B cell (primary cell): ENCODE results near the gene ECHDC3. TPM values are rescaled to one million over a fixed set of nuclear protein-coding genes. Genes with fewer than 3 reads are reported as not detected.

Experiments
- ATAC-seq: fragments of 200-7000 bp; cut with Tn5 transposase; one replicate; pipeline ENCODE4 v1.10.0; 2021; ENCODE audit warnings: low read depth, mild to moderate bottlenecking, moderate number of reproducible peaks, moderate library complexity
- CTCF ChIA-PET: fragments of 350-600 bp; sonication (Branson Sonifier 250); formaldehyde crosslinking; loops from one replicate; lab custom pipeline; 2021; ENCODE audit warnings: antibody characterized with exemption, inconsistent platforms; lab: Charles Lee
- POLR2A ChIA-PET: fragments of 350-600 bp; sonication (Branson Sonifier 250); formaldehyde crosslinking; loops from one replicate; lab custom pipeline; 2021; ENCODE audit warnings: antibody characterized with exemption; lab: Charles Lee
- DNase-seq: peaks from one replicate; pipeline ENCODE4 v3.0.0; 2013
- H2AFZ ChIP-seq: 2 replicates; pipeline ENCODE4 v1.6.1; 2012; ENCODE audit warnings: mild to moderate bottlenecking, low read depth, low read length; ENCODE audit not compliant: insufficient read depth, poor library complexity, severe bottlenecking
- H3K27ac ChIP-seq, 2 donors: 1 replicate in 1 of 2; 2 replicates in 1 of 2; pipeline ENCODE4 v1.5.1; 2012 to 2013; ENCODE audit warnings: low read length in 2 of 2, mild to moderate bottlenecking in 2 of 2, moderate library complexity in 1 of 2
- H3K27me3 ChIP-seq, 4 experiments: fragments of 200-600 bp in 1 of 4; sonication (generic) in 1 of 4; replicated peaks in 1 of 4; 1 replicate in 2 of 4; 2 replicates in 2 of 4; pipeline versions ENCODE4 v1.6.1 to v1.7.0; 2013 to 2016; ENCODE audit warnings: low read length in 3 of 4, mild to moderate bottlenecking in 2 of 4, mixed read lengths in 1 of 4, moderate library complexity in 1 of 4; ENCODE audit not compliant: insufficient read depth in 4 of 4, control insufficient read depth in 3 of 4; ENCODE audit errors: control extremely low read depth in 1 of 4
- H3K36me3 ChIP-seq, 2 experiments: replicated peaks in 1 of 2; 1 replicate in 1 of 2; 2 replicates in 1 of 2; pipeline versions ENCODE4 v1.6.1 to v1.7.1; 2013; ENCODE audit warnings: low read length in 1 of 2; ENCODE audit not compliant: insufficient read depth in 2 of 2, control insufficient read depth in 1 of 2; ENCODE audit errors: control extremely low read depth in 1 of 2, extremely low read depth in 1 of 2
- H3K4me1 ChIP-seq, 2 donors: fragments of 200-600 bp in 1 of 2; sonication (generic) in 1 of 2; 1 replicate in 1 of 2; 2 replicates in 1 of 2; pipeline versions ENCODE4 v1.5.1 to v1.6.1; 2013 to 2017; ENCODE audit warnings: low read length in 2 of 2; ENCODE audit not compliant: control insufficient read depth in 2 of 2, insufficient read depth in 2 of 2
- H3K4me2 ChIP-seq: replicated peaks from 2 replicates; pipeline ENCODE3; 2012; ENCODE audit warnings: mild to moderate bottlenecking, low read depth, low read length; ENCODE audit not compliant: poor library complexity, severe bottlenecking
- H3K4me3 ChIP-seq, 5 experiments: fragments of 200-600 bp in 1 of 5; sonication (generic) in 1 of 5; 1 replicate in 3 of 5; 2 replicates in 2 of 5; pipeline versions ENCODE4 v1.5.1 to v1.7.0; 2011 to 2016; ENCODE audit warnings: low read length in 4 of 5, mild to moderate bottlenecking in 4 of 5, low read depth in 2 of 5, control low read depth in 1 of 5, moderate library complexity in 1 of 5; ENCODE audit not compliant: insufficient read depth in 1 of 5; ENCODE audit errors: control extremely low read depth in 1 of 5, extremely low read depth in 1 of 5
- H3K79me2 ChIP-seq: fragments of 200-600 bp; sonication (generic); one replicate; pipeline ENCODE4 v1.6.0; 2016; ENCODE audit warnings: low read length; ENCODE audit not compliant: control insufficient read depth, insufficient read depth
- H3K9ac ChIP-seq: fragments of 200-600 bp; sonication (generic); 2 replicates; pipeline ENCODE4 v1.6.1; 2017; ENCODE audit warnings: mild to moderate bottlenecking, low read length, moderate library complexity
- H3K9me3 ChIP-seq, 3 donors: one replicate each; pipeline versions ENCODE4 v1.6.1 to v1.7.1; 2013; ENCODE audit warnings: low read length in 2 of 3; ENCODE audit not compliant: control insufficient read depth in 2 of 3, insufficient read depth in 1 of 3; ENCODE audit errors: control extremely low read depth in 1 of 3
- H4K20me1 ChIP-seq: 2 replicates; pipeline ENCODE4 v1.6.0; 2012; ENCODE audit warnings: mild to moderate bottlenecking, low read length; ENCODE audit not compliant: insufficient read depth, control insufficient read depth, poor library complexity, severe bottlenecking
- H3K27ac Mint-ChIP-seq: one replicate; pipeline ENCODE4 v1.8.0; 2021; ENCODE audit warnings: mixed read lengths
- H3K27me3 Mint-ChIP-seq: one replicate; pipeline ENCODE4 v1.8.0; 2021; ENCODE audit warnings: mixed read lengths
- H3K4me1 Mint-ChIP-seq: one replicate; pipeline ENCODE4 v1.8.0; 2021; ENCODE audit warnings: mixed read lengths
- H3K4me3 Mint-ChIP-seq: one replicate; pipeline ENCODE4 v1.8.0; 2021; ENCODE audit warnings: mixed read lengths
- H3K9me3 Mint-ChIP-seq: one replicate; pipeline ENCODE4 v1.8.0; 2022; ENCODE audit warnings: mixed read lengths; ENCODE audit not compliant: insufficient read depth
- EZH2 ChIP-seq: IDR thresholded peaks from 2 replicates; pipeline ENCODE4 v1.6.1; 2012; ENCODE audit warnings: borderline replicate concordance, low read depth, mild to moderate bottlenecking, moderate library complexity, low read length; ENCODE audit not compliant: insufficient read depth, poor library complexity, severe bottlenecking
- WGBS: methylation state at CpG from one replicate; pipeline ENCODE4 v1.1.5; 2013; ENCODE audit warnings: missing lambda C conversion rate; ENCODE audit not compliant: insufficient coverage; 5-methylcytosine and 5-hydroxymethylcytosine counted together
- intact Hi-C: fragments of 100-400 bp; cut with micrococcal nuclease; formaldehyde crosslinking; loops from one replicate; pipeline ENCODE4 v1.10.0; 2022
- polyA plus RNA-seq: library from polyadenylated mRNA; depleted of rRNA; stranded (reverse); fragments of >200 nt; gene quantifications from 2 replicates; pipeline ENCODE4 v1.2.3, GENCODE V29; 2012
- total RNA-seq, 2 donors: library from RNA; stranded (reverse); fragments of 120-200 nt in 1 of 2; gene quantifications; 1 replicate in 1 of 2; 2 replicates in 1 of 2; pipeline versions ENCODE4 v1.2.3 to v1.2.4, GENCODE V29; 2013 to 2022
- TF ChIP-seq, protein P1 (sequence below): fragments of 200-600 bp; IDR thresholded peaks from one replicate; pipeline ENCODE4 v1.8.0; 2022; ENCODE audit warnings: antibody characterized with exemption, mild to moderate bottlenecking

The ECHDC3 gene
- total and polyA plus RNA-seq, 2 donors (not counting 1 experiment from before 2014, with no cell fraction given), result 3.9 to 9.6 TPM

DNA sequence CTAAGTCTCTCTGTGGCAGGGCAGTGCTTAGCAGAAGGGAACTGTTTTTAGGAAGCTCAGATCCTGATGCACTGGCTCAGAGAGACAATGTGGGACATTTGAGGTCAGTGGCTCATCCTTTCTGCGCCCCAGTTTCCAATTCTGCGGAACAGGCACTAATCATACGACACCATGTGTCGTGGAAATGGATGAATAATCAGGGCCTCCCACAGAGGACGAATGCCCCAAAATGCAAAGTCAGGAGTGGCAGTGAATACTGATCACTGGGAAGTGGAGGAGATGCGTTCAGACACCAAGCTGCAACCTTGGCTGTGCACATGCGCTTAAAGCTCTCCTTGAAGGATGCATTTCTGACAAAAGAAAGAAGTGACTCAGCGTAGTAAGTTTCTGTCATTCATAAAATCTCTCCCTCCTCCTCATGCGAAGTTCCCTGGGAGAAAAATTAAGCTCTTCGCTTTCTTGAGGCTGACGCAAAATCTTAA, 21.9 kb upstream of the ECHDC3 start:
- no peak overlapping the region for H2AFZ ChIP-seq
- no peaks in the 10 kb centered on the region for H3K36me3 ChIP-seq
- H3K27me3 ChIP-seq, result no peaks in the 10 kb centered on the region
- peaks cover 38 to 53% of the 10 kb centered on the region in 2 donors for H3K4me1 ChIP-seq
- ChIA-PET CTCF (interaction anchor here (0.8 to 11.0 kb wide), 10 partner anchors 21 to 205 kb away, joined by 3 to 183 read pairs (median 4); partner anchors contain the start of gene USP6NL), POLR2A (interaction anchor here (0.6 to 1.3 kb wide), 5 partner anchors 36 to 85 kb away, joined by 3 to 5 read pairs (median 3); no protein-coding TSS in a partner anchor)
- Mint-ChIP-seq H3K27ac (peak overlapping the region; percentile 75), H3K9me3 (peaks cover 2% of the 10 kb centered on the region), H3K4me1 (peaks cover 60% of the 10 kb centered on the region), H3K27me3 (no peaks in the 10 kb centered on the region), H3K4me3 (peak overlapping the region; percentile 5)
- 78% methylated on average over 8 of the region's 11 CpGs for WGBS
- no peak overlapping the region for H3K9ac ChIP-seq
- no peak for TF ChIP-seq EZH2
- TF ChIP-seq, protein P1, sequence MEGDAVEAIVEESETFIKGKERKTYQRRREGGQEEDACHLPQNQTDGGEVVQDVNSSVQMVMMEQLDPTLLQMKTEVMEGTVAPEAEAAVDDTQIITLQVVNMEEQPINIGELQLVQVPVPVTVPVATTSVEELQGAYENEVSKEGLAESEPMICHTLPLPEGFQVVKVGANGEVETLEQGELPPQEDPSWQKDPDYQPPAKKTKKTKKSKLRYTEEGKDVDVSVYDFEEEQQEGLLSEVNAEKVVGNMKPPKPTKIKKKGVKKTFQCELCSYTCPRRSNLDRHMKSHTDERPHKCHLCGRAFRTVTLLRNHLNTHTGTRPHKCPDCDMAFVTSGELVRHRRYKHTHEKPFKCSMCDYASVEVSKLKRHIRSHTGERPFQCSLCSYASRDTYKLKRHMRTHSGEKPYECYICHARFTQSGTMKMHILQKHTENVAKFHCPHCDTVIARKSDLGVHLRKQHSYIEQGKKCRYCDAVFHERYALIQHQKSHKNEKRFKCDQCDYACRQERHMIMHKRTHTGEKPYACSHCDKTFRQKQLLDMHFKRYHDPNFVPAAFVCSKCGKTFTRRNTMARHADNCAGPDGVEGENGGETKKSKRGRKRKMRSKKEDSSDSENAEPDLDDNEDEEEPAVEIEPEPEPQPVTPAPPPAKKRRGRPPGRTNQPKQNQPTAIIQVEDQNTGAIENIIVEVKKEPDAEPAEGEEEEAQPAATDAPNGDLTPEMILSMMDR, result no peak
- H3K4me2 ChIP-seq, result peak overlapping the region; percentile 6
- ATAC-seq (no peak), DNase-seq (peak; percentile 37)
- peaks cover 12% of the 10 kb centered on the region for H3K79me2 ChIP-seq
- no peak overlapping the region for H3K27ac ChIP-seq
- no peak overlapping the region for H3K4me3 ChIP-seq
- intact Hi-C loops, result no loop called here
- no peaks in the 10 kb centered on the region for H4K20me1 ChIP-seq
- peaks cover 0 to 9% (median 4%) of the 10 kb centered on the region in 3 donors for H3K9me3 ChIP-seq

DNA sequence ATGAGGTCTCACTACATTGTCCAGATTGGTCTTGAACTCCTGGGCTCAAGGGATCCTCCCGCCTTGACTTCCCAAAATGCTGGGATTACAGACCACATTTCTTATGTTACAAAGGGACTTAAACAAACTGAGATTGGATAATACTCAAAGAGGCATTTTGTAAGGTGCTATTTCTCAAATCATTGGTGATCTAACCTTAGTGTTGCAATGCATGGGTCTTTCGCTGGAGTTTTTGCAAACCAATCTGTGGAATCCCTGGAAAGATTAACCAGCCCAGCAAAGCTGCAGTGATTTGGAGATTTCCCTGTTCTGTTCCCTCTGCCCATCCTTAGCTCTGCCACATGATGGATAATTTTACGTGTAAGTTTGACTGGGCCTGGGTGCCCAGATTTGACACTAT, 20.4 kb upstream of the ECHDC3 start:
- Histone ChIP-seq H3K4me1 (peaks cover 38 to 47% of the 10 kb centered on the region in 2 donors), H3K79me2 (peaks cover 12% of the 10 kb centered on the region), H3K36me3 (no peaks in the 10 kb centered on the region), H3K9me3 (peaks cover 0 to 1% (median 1%) of the 10 kb centered on the region in 3 donors), H3K27me3 (no peaks in the 10 kb centered on the region), H4K20me1 (no peaks in the 10 kb centered on the region), H2AFZ (no peak overlapping the region), H3K9ac (no peak overlapping the region), H3K27ac (no peak overlapping the region), H3K4me3 (no peak overlapping the region), H3K4me2 (no peak overlapping the region)
- 94% methylated on average over 2 of the region's 3 CpGs for WGBS
- DNase-seq, result no peak
- TF ChIP-seq, protein P1, result no peak
- Mint-ChIP-seq H3K4me1 (peaks cover 54% of the 10 kb centered on the region), H3K4me3 (no peak overlapping the region), H3K27me3 (no peaks in the 10 kb centered on the region), H3K9me3 (peaks cover 2% of the 10 kb centered on the region), H3K27ac (no peak overlapping the region)
- POLR2A ChIA-PET, result no interaction called here
- intact Hi-C loops, result no loop called here
- CTCF ChIA-PET, result interaction anchor here (0.8 to 11.0 kb wide), 4 partner anchors 36 to 207 kb away, joined by 3 to 183 read pairs (median 54); no protein-coding TSS in a partner anchor
- ATAC-seq, result no peak
